DND-41 (cell line): Measurements from ENCODE around the gene EPB41L4B.

Experiments
- EZH2 ChIP-seq: IDR thresholded peaks from 3 replicates; pipeline ENCODE4 v1.6.1; 2012; ENCODE audit warnings: borderline replicate concordance, low read depth, mild to moderate bottlenecking, moderate library complexity, low read length, inconsistent platforms; ENCODE audit not compliant: severe bottlenecking
- TF ChIP-seq, protein P1 (sequence below): IDR thresholded peaks from 2 replicates; pipeline ENCODE4 v1.5.1; 2012; ENCODE audit warnings: borderline replicate concordance, low read length, moderate library complexity, mild to moderate bottlenecking; ENCODE audit not compliant: poor library complexity, severe bottlenecking; ENCODE audit errors: extremely low read depth

DNA sequence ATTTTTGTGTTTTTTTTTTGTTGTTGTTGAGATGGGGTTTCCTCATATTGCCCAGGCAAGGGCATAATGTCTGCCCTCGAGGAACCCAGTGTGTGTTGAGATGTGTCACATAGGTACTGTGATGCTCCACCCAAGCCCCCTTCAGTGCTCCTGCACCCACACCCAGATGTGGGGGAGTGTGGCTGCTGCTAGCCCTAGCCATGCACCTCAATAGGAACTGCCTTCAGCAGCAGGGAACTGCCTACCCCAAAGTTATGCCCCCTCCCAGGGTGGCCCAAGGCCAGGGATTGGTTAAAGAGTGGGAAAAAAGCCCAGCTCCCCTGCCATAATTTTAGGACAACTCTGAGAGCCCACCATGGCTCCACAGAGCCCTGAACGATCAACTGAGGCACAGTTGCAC, 33.3 kb upstream of the EPB41L4B start:
- TF ChIP-seq, protein P1, sequence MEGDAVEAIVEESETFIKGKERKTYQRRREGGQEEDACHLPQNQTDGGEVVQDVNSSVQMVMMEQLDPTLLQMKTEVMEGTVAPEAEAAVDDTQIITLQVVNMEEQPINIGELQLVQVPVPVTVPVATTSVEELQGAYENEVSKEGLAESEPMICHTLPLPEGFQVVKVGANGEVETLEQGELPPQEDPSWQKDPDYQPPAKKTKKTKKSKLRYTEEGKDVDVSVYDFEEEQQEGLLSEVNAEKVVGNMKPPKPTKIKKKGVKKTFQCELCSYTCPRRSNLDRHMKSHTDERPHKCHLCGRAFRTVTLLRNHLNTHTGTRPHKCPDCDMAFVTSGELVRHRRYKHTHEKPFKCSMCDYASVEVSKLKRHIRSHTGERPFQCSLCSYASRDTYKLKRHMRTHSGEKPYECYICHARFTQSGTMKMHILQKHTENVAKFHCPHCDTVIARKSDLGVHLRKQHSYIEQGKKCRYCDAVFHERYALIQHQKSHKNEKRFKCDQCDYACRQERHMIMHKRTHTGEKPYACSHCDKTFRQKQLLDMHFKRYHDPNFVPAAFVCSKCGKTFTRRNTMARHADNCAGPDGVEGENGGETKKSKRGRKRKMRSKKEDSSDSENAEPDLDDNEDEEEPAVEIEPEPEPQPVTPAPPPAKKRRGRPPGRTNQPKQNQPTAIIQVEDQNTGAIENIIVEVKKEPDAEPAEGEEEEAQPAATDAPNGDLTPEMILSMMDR: no peak
- TF ChIP-seq EZH2: no peak
